Keratinocyte (primary cell): Measurements from ENCODE around the gene NCF4.

Experiments used
- CTCF ChIP-seq, 3 experiments: IDR thresholded peaks in 1 of 3; conservative IDR thresholded peaks in 1 of 3; optimal IDR thresholded peaks in 1 of 3; 2 replicates in 2 of 3; 3 replicates in 1 of 3; pipeline versions ENCODE3 to v1.5.1; 2011; ENCODE audit warnings: low read length in 3 of 3, mild to moderate bottlenecking in 3 of 3, moderate library complexity in 2 of 3, control low read depth in 1 of 3, inconsistent platforms in 1 of 3; ENCODE audit not compliant: insufficient read depth in 2 of 3; ENCODE audit errors: extremely low read depth in 1 of 3
- EZH2 ChIP-seq: IDR thresholded peaks from one replicate; pipeline ENCODE4 v1.6.1; 2012; ENCODE audit warnings: inconsistent platforms, mild to moderate bottlenecking, low read length, moderate library complexity

GRCh38 chr22:36910461-36910860 lies 49.7 kb downstream of the NCF4 start:
- TF ChIP-seq CTCF (optimal IDR thresholded peaks at IDR 0.05 in 1 of 3, IDR thresholded peaks at IDR 0.05 in 1 of 3, conservative IDR thresholded peaks at IDR 0.05 in 1 of 3; ENCODE audit: extremely low read depth in 1 of 3, insufficient read depth in 2 of 3, low read length in 3 of 3) (no peak), EZH2 (no peak)
